Panc1 (cell line): Measurements from ENCODE around the gene CSTF2T. TPM values are rescaled to one million over a fixed set of nuclear protein-coding genes. Genes with fewer than 3 reads are reported as not detected.

ENCODE experiments used
- ATAC-seq: fragments of 200-7000 bp; cut with Tn5 transposase; 2 replicates; pipeline ENCODE4 v1.9.1; 2020; ENCODE audit warnings: mild to moderate bottlenecking, moderate library complexity
- BruUV-seq: library from RNA; stranded (reverse); fragments of 400-500 nt; replicated peaks from 2 replicates; lab custom pipeline; 2021; lab: Mats Ljungman, UMichigan
- CTCF ChIA-PET: fragments of 300-600 bp; sonication (Branson Sonifier 250); formaldehyde crosslinking; loops from one replicate; lab custom pipeline; 2022; ENCODE audit warnings: antibody characterized with exemption; lab: Charles Lee
- POLR2A ChIA-PET: fragments of 300-600 bp; sonication (Branson Sonifier 250); formaldehyde crosslinking; loops from one replicate; lab custom pipeline; 2022; ENCODE audit warnings: antibody characterized with exemption; lab: Charles Lee
- DNase-seq: peaks from one replicate; pipeline ENCODE4 v3.0.0-alpha.2; 2010; ENCODE audit warnings: low read depth, low spot score
- H3K27ac ChIP-seq: 2 replicates; pipeline ENCODE4 v1.5.1; 2011; ENCODE audit warnings: mild to moderate bottlenecking, low read length, inconsistent platforms
- H3K27me3 ChIP-seq: fragments of 200-500 bp; sonication (Bioruptor generic); 2 replicates; pipeline ENCODE4 v1.6.0; 2014; ENCODE audit warnings: low read length, inconsistent platforms; ENCODE audit not compliant: control insufficient read depth, insufficient read depth
- H3K36me3 ChIP-seq: fragments of 200-500 bp; sonication (Bioruptor generic); 2 replicates; pipeline ENCODE4 v1.5.1; 2014; ENCODE audit warnings: inconsistent platforms, mild to moderate bottlenecking, low read length, moderate library complexity; ENCODE audit not compliant: control insufficient read depth, insufficient read depth
- H3K4me1 ChIP-seq: 2 replicates; pipeline ENCODE4 v1.5.1; 2011; ENCODE audit warnings: inconsistent platforms, mild to moderate bottlenecking, low read length, moderate library complexity; ENCODE audit not compliant: control insufficient read depth, insufficient read depth
- H3K4me3 ChIP-seq, 2 experiments: 2 replicates each; pipeline ENCODE4 v1.5.1; 2011 to 2012; ENCODE audit warnings: low read depth in 2 of 2, low read length in 2 of 2, mild to moderate bottlenecking in 2 of 2, inconsistent platforms in 1 of 2, moderate library complexity in 1 of 2
- H3K9me3 ChIP-seq: fragments of 200-500 bp; sonication (Bioruptor generic); 2 replicates; pipeline ENCODE4 v1.5.1; 2014; ENCODE audit warnings: low read depth, mild to moderate bottlenecking, inconsistent platforms, low read length, moderate library complexity; ENCODE audit not compliant: control insufficient read depth, insufficient read depth
- POLR2AphosphoS5 ChIP-seq: IDR thresholded peaks from 2 replicates; pipeline ENCODE4 v1.6.1; 2012; ENCODE audit warnings: mild to moderate bottlenecking, low read depth, low read length, moderate library complexity
- SIN3A ChIP-seq: IDR thresholded peaks from 2 replicates; pipeline ENCODE4 v1.6.1; 2012; ENCODE audit warnings: low read depth, mild to moderate bottlenecking, low read length, moderate library complexity, borderline replicate concordance; ENCODE audit not compliant: insufficient read depth
- TCF7L2 ChIP-seq: IDR thresholded peaks from 2 replicates; pipeline ENCODE4 v1.6.1; 2011; ENCODE audit warnings: mild to moderate bottlenecking, low read depth, low read length, inconsistent platforms
- in situ Hi-C: cut with HindIII; loops from 2 replicates; pipeline ENCODE4 v1.10.0; 2016; ENCODE audit warnings: low sequenced_read_pairs, low pct_unique_long_range_greater_than_20kb
- intact Hi-C: fragments of 100-400 bp; cut with micrococcal nuclease; formaldehyde crosslinking; loops from one replicate; pipeline ENCODE4 v1.10.0; 2022; ENCODE audit not compliant: unreplicated experiment
- total RNA-seq: library from RNA; stranded (reverse); gene quantifications from one replicate; pipeline ENCODE4 v1.2.1, GENCODE V29; 2021; ENCODE audit not compliant: unreplicated experiment
- TF ChIP-seq, protein P1 (sequence below): fragments of 450-650 bp; IDR thresholded peaks from 2 replicates; pipeline ENCODE4 v1.5.1; 2017; ENCODE audit warnings: mild to moderate bottlenecking
- TF ChIP-seq, protein P2 (sequence below), 2 experiments: IDR thresholded peaks; 2 replicates each; pipeline ENCODE4 v1.6.1; 2011 to 2012; ENCODE audit warnings: low read depth in 2 of 2, control low read depth in 1 of 2, low read length in 1 of 2, mild to moderate bottlenecking in 1 of 2, moderate library complexity in 1 of 2; ENCODE audit not compliant: insufficient read depth in 1 of 2

Gene CSTF2T
- total RNA-seq, 1 experiment from 2014 or later = 20.8 TPM

DNA sequence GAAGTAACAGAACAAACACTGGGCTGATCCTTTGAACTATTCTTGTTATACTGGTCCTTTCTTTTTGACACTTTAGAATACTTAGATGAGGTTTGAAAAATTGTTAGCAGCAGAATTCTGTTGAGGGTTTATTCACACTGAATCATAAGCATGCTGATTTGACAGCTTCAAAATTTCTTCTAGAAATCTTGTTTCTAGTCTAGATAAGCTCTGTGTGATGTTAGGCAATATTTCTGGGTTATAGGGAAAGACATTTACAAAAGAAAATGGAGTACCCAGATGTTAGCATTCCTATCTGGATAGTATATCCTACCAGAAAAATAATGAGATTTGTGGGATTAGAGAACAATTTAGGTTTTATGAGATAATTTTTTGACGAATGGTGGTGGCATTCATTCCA lies 12.1 kb downstream of the CSTF2T start:
- H3K9me3 ChIP-seq = no peaks in the 10 kb centered on the region
- TF ChIP-seq TCF7L2 = no peak
- TF ChIP-seq, protein P1, sequence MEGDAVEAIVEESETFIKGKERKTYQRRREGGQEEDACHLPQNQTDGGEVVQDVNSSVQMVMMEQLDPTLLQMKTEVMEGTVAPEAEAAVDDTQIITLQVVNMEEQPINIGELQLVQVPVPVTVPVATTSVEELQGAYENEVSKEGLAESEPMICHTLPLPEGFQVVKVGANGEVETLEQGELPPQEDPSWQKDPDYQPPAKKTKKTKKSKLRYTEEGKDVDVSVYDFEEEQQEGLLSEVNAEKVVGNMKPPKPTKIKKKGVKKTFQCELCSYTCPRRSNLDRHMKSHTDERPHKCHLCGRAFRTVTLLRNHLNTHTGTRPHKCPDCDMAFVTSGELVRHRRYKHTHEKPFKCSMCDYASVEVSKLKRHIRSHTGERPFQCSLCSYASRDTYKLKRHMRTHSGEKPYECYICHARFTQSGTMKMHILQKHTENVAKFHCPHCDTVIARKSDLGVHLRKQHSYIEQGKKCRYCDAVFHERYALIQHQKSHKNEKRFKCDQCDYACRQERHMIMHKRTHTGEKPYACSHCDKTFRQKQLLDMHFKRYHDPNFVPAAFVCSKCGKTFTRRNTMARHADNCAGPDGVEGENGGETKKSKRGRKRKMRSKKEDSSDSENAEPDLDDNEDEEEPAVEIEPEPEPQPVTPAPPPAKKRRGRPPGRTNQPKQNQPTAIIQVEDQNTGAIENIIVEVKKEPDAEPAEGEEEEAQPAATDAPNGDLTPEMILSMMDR = no peak
- TF ChIP-seq, protein P2, sequence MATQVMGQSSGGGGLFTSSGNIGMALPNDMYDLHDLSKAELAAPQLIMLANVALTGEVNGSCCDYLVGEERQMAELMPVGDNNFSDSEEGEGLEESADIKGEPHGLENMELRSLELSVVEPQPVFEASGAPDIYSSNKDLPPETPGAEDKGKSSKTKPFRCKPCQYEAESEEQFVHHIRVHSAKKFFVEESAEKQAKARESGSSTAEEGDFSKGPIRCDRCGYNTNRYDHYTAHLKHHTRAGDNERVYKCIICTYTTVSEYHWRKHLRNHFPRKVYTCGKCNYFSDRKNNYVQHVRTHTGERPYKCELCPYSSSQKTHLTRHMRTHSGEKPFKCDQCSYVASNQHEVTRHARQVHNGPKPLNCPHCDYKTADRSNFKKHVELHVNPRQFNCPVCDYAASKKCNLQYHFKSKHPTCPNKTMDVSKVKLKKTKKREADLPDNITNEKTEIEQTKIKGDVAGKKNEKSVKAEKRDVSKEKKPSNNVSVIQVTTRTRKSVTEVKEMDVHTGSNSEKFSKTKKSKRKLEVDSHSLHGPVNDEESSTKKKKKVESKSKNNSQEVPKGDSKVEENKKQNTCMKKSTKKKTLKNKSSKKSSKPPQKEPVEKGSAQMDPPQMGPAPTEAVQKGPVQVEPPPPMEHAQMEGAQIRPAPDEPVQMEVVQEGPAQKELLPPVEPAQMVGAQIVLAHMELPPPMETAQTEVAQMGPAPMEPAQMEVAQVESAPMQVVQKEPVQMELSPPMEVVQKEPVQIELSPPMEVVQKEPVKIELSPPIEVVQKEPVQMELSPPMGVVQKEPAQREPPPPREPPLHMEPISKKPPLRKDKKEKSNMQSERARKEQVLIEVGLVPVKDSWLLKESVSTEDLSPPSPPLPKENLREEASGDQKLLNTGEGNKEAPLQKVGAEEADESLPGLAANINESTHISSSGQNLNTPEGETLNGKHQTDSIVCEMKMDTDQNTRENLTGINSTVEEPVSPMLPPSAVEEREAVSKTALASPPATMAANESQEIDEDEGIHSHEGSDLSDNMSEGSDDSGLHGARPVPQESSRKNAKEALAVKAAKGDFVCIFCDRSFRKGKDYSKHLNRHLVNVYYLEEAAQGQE (IDR thresholded peaks at IDR 0.05; ENCODE audit: insufficient read depth in 1 of 2, low read depth in 2 of 2, low read length in 1 of 2) = no peak
- TF ChIP-seq SIN3A = no peak
- no peak for TF ChIP-seq POLR2AphosphoS5
- H3K27me3 ChIP-seq = no peaks in the 10 kb centered on the region
- H3K4me3 ChIP-seq = no peak overlapping the region
- no TSS peak for BruUV-seq
- no peaks in the 10 kb centered on the region for H3K4me1 ChIP-seq
- ChIA-PET CTCF (no interaction called here), POLR2A (no interaction called here)
- in situ Hi-C loops (no loop called here), intact Hi-C loops (no loop called here)
- H3K36me3 ChIP-seq = no peaks in the 10 kb centered on the region
- no peak for ATAC-seq
- no peak overlapping the region for H3K27ac ChIP-seq
- DNase-seq = no peak

DNA sequence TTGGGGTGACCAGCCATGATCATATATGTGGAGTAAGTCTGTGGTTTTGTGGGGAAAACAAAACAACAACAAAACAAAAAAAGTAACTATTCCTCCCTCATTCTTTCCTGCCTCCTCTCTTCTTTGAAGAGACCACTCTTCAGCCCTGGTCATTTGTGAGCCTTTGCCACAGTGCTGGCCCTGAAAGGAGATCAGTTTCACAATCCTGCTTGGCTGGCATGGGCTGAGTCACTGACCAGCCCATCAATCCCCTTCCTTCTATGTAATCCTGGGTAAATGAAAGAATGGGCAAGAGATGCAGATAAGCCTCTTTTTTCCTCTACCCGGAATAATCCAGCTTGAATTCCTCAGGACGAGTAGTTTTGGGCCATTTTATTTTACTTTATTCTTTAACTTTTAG lies 13.6 kb downstream of the CSTF2T start:
- Histone ChIP-seq H3K4me3 (no peak overlapping the region), H3K9me3 (no peaks in the 10 kb centered on the region), H3K4me1 (no peaks in the 10 kb centered on the region), H3K27ac (no peak overlapping the region), H3K27me3 (peaks cover 2% of the 10 kb centered on the region; the same call in 1 of the 2 replicates), H3K36me3 (no peaks in the 10 kb centered on the region)
- in situ Hi-C loops = no loop called here
- POLR2A ChIA-PET = no interaction called here
- ATAC-seq (no peak), DNase-seq (no peak)
- BruUV-seq = no TSS peak
- TF ChIP-seq SIN3A = no peak
- TF ChIP-seq, protein P2 (IDR thresholded peaks at IDR 0.05; ENCODE audit: insufficient read depth in 1 of 2, low read depth in 2 of 2, low read length in 1 of 2) = no peak
- no peak for TF ChIP-seq POLR2AphosphoS5
- TF ChIP-seq, protein P1 = no peak
- TF ChIP-seq TCF7L2 = no peak
- intact Hi-C loops = no loop called here
- CTCF ChIA-PET = no interaction called here
